Measurements from ENCODE around the gene AP1S1.
"Not testable (repeated sequence)": the region's sequence is repeated elsewhere in the genome, so short reads cannot be mapped to it uniquely, and the experiment has no call there.

Gene AP1S1

GRCh38 chr7:101118856-101119255 is 35.4 kb upstream of the AP1S1 start:
- Histone ChIP-seq H3K9me3 (replicated peaks; ENCODE audit: insufficient read depth, low read length) (no peaks in the 10 kb centered on the region), H3K4me1 (ENCODE audit: low read length) (no peaks in the 10 kb centered on the region), H2AFZ (ENCODE audit: low read length) (no peak overlapping the region), H3F3A (ENCODE audit: insufficient read depth, low read length) (no peaks in the 10 kb centered on the region), H3K9me2 (replicated peaks; ENCODE audit: insufficient read depth, low read length) (no peaks in the 10 kb centered on the region), H3K4me3 (ENCODE audit: low read length) (no peak overlapping the region), H3K27ac (ENCODE audit: low read length) (no peak overlapping the region), H4K20me1 (ENCODE audit: insufficient read depth, low read length) (no peaks in the 10 kb centered on the region), H3K36me3 (replicated peaks; ENCODE audit: insufficient read depth, low read length) (no peaks in the 10 kb centered on the region), H3K27me3 (replicated peaks; ENCODE audit: insufficient read depth, low read length) (peaks cover 94% of the 10 kb centered on the region), H3K9ac (ENCODE audit: low read length) (no peak overlapping the region), H3K4me2 (ENCODE audit: low read depth, low read length) (no peak overlapping the region), H3K79me2 (ENCODE audit: low read length) (no peaks in the 10 kb centered on the region)
- no peak for TF ChIP-seq EZH2phosphoT487 (IDR thresholded peaks at IDR 0.05; ENCODE audit: low read length)
- TF ChIP-seq CTCF (IDR thresholded peaks at IDR 0.05; ENCODE audit: low read length), result no peak
- no peak for TF ChIP-seq EZH2 (optimal IDR thresholded peaks at IDR 0.05; ENCODE audit: low read depth, low read length)
- no peak for DNase-seq

GRCh38 chr7:101119876-101120275 is 34.4 kb upstream of the AP1S1 start:
- no peaks in the 10 kb centered on the region for H3F3A ChIP-seq (ENCODE audit: insufficient read depth, low read length)
- no peaks in the 10 kb centered on the region for H4K20me1 ChIP-seq (ENCODE audit: insufficient read depth, low read length)
- H3K9me2 ChIP-seq (replicated peaks; ENCODE audit: insufficient read depth, low read length), result no peaks in the 10 kb centered on the region
- no peak overlapping the region for H3K9ac ChIP-seq (ENCODE audit: low read length)
- no peak overlapping the region for H3K27ac ChIP-seq (ENCODE audit: low read length)
- H3K4me1 ChIP-seq (ENCODE audit: low read length), result 0 out of 2 replicates have a peak, but pooled peaks cover 4% of the 10 kb centered on the region
- no peaks in the 10 kb centered on the region for H3K79me2 ChIP-seq (ENCODE audit: low read length)
- H3K36me3 ChIP-seq (replicated peaks; ENCODE audit: insufficient read depth, low read length), result no peaks in the 10 kb centered on the region
- no peaks in the 10 kb centered on the region for H3K9me3 ChIP-seq (replicated peaks; ENCODE audit: insufficient read depth, low read length)
- H3K4me3 ChIP-seq (ENCODE audit: low read length), result no peak overlapping the region
- no peak for DNase-seq
- peaks cover 95% of the 10 kb centered on the region for H3K27me3 ChIP-seq (replicated peaks; ENCODE audit: insufficient read depth, low read length)
- no peak overlapping the region for H3K4me2 ChIP-seq (ENCODE audit: low read depth, low read length)
- no peak for TF ChIP-seq CTCF (IDR thresholded peaks at IDR 0.05; ENCODE audit: low read length)
- no peak for TF ChIP-seq EZH2 (optimal IDR thresholded peaks at IDR 0.05; ENCODE audit: low read depth, low read length)
- no peak for TF ChIP-seq EZH2phosphoT487 (IDR thresholded peaks at IDR 0.05; ENCODE audit: low read length)
- H2AFZ ChIP-seq (ENCODE audit: low read length), result no peak overlapping the region

GRCh38 chr7:101120315-101120714 is 34.0 kb upstream of the AP1S1 start:
- no peak for TF ChIP-seq CTCF (IDR thresholded peaks at IDR 0.05; ENCODE audit: low read length)
- no peak for TF ChIP-seq EZH2 (optimal IDR thresholded peaks at IDR 0.05; ENCODE audit: low read depth, low read length)
- TF ChIP-seq EZH2phosphoT487 (IDR thresholded peaks at IDR 0.05; ENCODE audit: low read length), result no peak
- H3K4me1 ChIP-seq (ENCODE audit: low read length), result 0 out of 2 replicates have a peak, but pooled peaks cover 6% of the 10 kb centered on the region
- H3K27ac ChIP-seq (ENCODE audit: low read length), result no peak overlapping the region
- H4K20me1 ChIP-seq (ENCODE audit: insufficient read depth, low read length), result no peaks in the 10 kb centered on the region
- H3K4me3 ChIP-seq (ENCODE audit: low read length), result no peak overlapping the region
- H3K9ac ChIP-seq (ENCODE audit: low read length), result no peak overlapping the region
- H3K36me3 ChIP-seq (replicated peaks; ENCODE audit: insufficient read depth, low read length), result no peaks in the 10 kb centered on the region
- DNase-seq, result no peak
- no peak overlapping the region for H2AFZ ChIP-seq (ENCODE audit: low read length)
- H3K9me2 ChIP-seq (replicated peaks; ENCODE audit: insufficient read depth, low read length), result no peaks in the 10 kb centered on the region
- H3K27me3 ChIP-seq (replicated peaks; ENCODE audit: insufficient read depth, low read length), result peaks cover 95% of the 10 kb centered on the region
- H3K4me2 ChIP-seq (ENCODE audit: low read depth, low read length), result no peak overlapping the region
- no peaks in the 10 kb centered on the region for H3K79me2 ChIP-seq (ENCODE audit: low read length)
- no peaks in the 10 kb centered on the region for H3F3A ChIP-seq (ENCODE audit: insufficient read depth, low read length)
- H3K9me3 ChIP-seq (replicated peaks; ENCODE audit: insufficient read depth, low read length), result no peaks in the 10 kb centered on the region

- H4K20me1 ChIP-seq (ENCODE audit: insufficient read depth, low read length); H3K9me3 ChIP-seq (replicated peaks; ENCODE audit: insufficient read depth, low read length); H3K4me3 ChIP-seq (ENCODE audit: low read length); H3K9me2 ChIP-seq (replicated peaks; ENCODE audit: insufficient read depth, low read length); H3K27ac ChIP-seq (ENCODE audit: low read length); H2AFZ ChIP-seq (ENCODE audit: low read length); H3K9ac ChIP-seq (ENCODE audit: low read length); H3K4me2 ChIP-seq (ENCODE audit: low read depth, low read length); H3K79me2 ChIP-seq (ENCODE audit: low read length); H3K36me3 ChIP-seq (replicated peaks; ENCODE audit: insufficient read depth, low read length); DNase-seq; H3F3A ChIP-seq (ENCODE audit: insufficient read depth, low read length): not testable (repeated sequence)
- peaks cover 97% of the 10 kb centered on the region for H3K27me3 ChIP-seq (replicated peaks; ENCODE audit: insufficient read depth, low read length)
- H3K4me1 ChIP-seq (ENCODE audit: low read length), result peaks cover 13% of the 10 kb centered on the region
These were observed 32.7 kb upstream of the AP1S1 start for GRCh38 chr7:101121631-101121990.
